Upper lobe of left lung (tissue), 4 donors: ENCODE results near the gene CD84.

Experiments used
- CTCF ChIP-seq, 6 experiments: fragments of 450-650 bp in 4 of 6; fragments of 200-600 bp in 2 of 6; sonication (generic) in 2 of 6; IDR thresholded peaks; one replicate each; pipeline ENCODE4 v1.5.1; 2016 to 2019; ENCODE audit warnings: antibody characterized with exemption in 6 of 6
- EP300 ChIP-seq, 4 donors: sonication (generic); formaldehyde crosslinking; IDR thresholded peaks; one replicate each; pipeline ENCODE4 v1.5.1; 2017; ENCODE audit warnings: antibody characterized with exemption in 4 of 4, control low read depth in 2 of 4
- POLR2A ChIP-seq, 4 donors: fragments of 450-650 bp; IDR thresholded peaks; one replicate each; pipeline ENCODE4 v1.5.1; 2016 to 2017; ENCODE audit warnings: antibody characterized with exemption in 4 of 4, mild to moderate bottlenecking in 2 of 4

DNA sequence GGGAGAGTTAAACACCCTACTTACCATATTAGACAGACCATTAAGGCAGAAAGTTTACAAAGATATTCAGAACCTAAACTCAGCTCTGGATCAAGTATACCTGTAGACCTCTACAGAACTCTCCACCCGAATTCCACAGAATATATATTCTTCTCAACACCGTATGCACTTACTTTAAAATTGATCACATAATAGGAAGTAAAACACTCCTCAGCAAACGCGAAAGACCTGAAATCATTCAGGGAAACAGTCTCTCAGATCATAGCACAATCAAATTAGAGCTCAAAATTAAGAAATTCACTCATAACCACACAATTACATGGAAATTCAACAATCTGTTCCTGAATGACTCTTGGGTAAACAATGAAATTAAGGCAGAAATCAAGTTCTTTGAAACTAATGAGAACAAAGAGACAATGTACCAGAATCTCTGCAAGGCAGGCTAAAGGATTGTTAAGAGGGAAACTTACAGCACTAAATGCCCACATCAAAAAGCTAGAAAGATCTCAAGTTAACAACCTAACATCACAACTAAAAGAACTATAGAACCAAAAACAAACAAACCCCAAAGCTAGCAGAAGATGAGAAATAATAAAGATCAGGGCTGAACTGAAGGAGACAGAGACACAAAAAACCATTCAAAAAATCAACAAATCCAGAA lies 19.1 kb downstream of the CD84 start:
- TF ChIP-seq CTCF (IDR thresholded peaks at IDR 0.05) (no peak), POLR2A (IDR thresholded peaks at IDR 0.05) (no peak), EP300 (IDR thresholded peaks at IDR 0.05) (no peak)
